ENCODE results near the gene BAHCC1. TPM values are rescaled to one million over a fixed set of nuclear protein-coding genes. Genes with fewer than 3 reads are reported as not detected.

The BAHCC1 gene
- total and polyA plus RNA-seq, 9 of the 15 experiments (the other 6 are each of a cell fraction or from before 2014, with no cell fraction given) = 0.14 to 26.9 (median 5.0) TPM

DNA sequence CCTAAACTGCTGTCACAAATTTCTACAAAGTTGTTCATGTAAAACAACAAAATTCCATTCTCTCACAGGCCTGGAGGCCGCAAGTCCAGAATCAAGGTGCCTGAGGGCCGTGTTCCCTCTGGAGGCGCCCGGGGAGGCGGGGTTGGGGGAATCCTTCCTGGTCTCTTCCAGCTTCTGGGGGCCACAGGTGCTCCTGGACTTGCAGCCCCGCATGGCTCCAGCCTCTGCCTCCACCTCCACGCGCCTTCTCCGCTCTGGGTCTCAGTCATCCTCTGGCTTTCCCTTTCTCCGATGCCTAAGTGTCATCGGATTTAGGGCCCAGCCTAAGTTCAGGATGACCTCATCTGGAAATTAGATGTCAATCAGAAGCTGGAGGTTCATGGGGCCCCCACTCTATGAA, 28.6 kb upstream of the BAHCC1 start:
- Histone ChIP-seq H3K4me1 (replicated peaks in 1 of 2; ENCODE audit: control insufficient read depth in 2 of 2, insufficient read depth in 2 of 2, low read length in 2 of 2) (peaks cover 20 to 40% of the 10 kb centered on the region in 2 experiments), H3K27ac (ENCODE audit: extremely low read depth, low read depth, low read length) (no peak overlapping the region), H3K36me3 (ENCODE audit: control insufficient read depth, insufficient read depth, low read length) (no peaks in the 10 kb centered on the region), H2AFZ (ENCODE audit: low read depth, low read length) (no peak overlapping the region), H3K9me1 (ENCODE audit: control insufficient read depth, insufficient read depth, low read length) (no peaks in the 10 kb centered on the region), H3K4me3 (no peak overlapping the region), H3K9ac (ENCODE audit: insufficient read depth in 1 of 2, low read depth in 2 of 2, low read length in 2 of 2) (0 out of 4 replicates have a peak overlapping the region, but pooled peaks of 1 of the 2 experiments have one; percentile 91), H3K27me3 (ENCODE audit: control insufficient read depth in 2 of 2, insufficient read depth in 2 of 2, low read length in 2 of 2) (no peaks in the 10 kb centered on the region), H4K20me1 (replicated peaks; ENCODE audit: control insufficient read depth, insufficient read depth, low read length) (no peaks in the 10 kb centered on the region), H3K9me3 (replicated peaks; ENCODE audit: control insufficient read depth, insufficient read depth, low read depth, low read length) (no peaks in the 10 kb centered on the region), H3K79me2 (ENCODE audit: control insufficient read depth, insufficient read depth, low read length) (no peaks in the 10 kb centered on the region), H3K4me2 (ENCODE audit: insufficient read depth, low read length) (no peak overlapping the region)
- CTCF ChIA-PET (ENCODE audit: low intra/inter-chr PET ratio) = no interaction called here
- ATAC-seq (no peak), DNase-seq (ENCODE audit: extremely low read depth in 1 of 4, low spot score in 3 of 4) (no peak), FAIRE-seq (no peak)
- intact Hi-C loops (cut with micrococcal nuclease) (no loop called here), in situ Hi-C loops (cut with MboI) (no loop called here)
- POLR2A ChIA-PET = interaction anchor here (1.0 kb wide), 1 partner anchor 8 kb away, joined by 3 read pairs; no protein-coding TSS in a partner anchor
- TF ChIP-seq GABPB1 (CRISPR knock-in tag; IDR thresholded peaks at IDR 0.05) (no peak), FOXJ2 (tag; IDR thresholded peaks at IDR 0.05) (no peak), ZNF174 (CRISPR knock-in tag; IDR thresholded peaks at IDR 0.05) (no peak), ZNF699 (CRISPR knock-in tag; IDR thresholded peaks at IDR 0.05; ENCODE audit: insufficient replicate concordance) (no peak), PCBP1 (IDR thresholded peaks at IDR 0.05; ENCODE audit: low read depth, low read length, poor library complexity, severe bottlenecking) (no peak), BHLHE40 (IDR thresholded peaks at IDR 0.05; ENCODE audit: low read length) (no peak), MCM3 (IDR thresholded peaks at IDR 0.05) (no peak), CCAR2 (IDR thresholded peaks at IDR 0.05; ENCODE audit: low read depth, low read length) (no peak), ZNF696 (CRISPR knock-in tag; conservative IDR thresholded peaks at IDR 0.05) (no peak), NFIC (IDR thresholded peaks at IDR 0.05) (no peak)
- TF ChIP-seq, protein P1, sequence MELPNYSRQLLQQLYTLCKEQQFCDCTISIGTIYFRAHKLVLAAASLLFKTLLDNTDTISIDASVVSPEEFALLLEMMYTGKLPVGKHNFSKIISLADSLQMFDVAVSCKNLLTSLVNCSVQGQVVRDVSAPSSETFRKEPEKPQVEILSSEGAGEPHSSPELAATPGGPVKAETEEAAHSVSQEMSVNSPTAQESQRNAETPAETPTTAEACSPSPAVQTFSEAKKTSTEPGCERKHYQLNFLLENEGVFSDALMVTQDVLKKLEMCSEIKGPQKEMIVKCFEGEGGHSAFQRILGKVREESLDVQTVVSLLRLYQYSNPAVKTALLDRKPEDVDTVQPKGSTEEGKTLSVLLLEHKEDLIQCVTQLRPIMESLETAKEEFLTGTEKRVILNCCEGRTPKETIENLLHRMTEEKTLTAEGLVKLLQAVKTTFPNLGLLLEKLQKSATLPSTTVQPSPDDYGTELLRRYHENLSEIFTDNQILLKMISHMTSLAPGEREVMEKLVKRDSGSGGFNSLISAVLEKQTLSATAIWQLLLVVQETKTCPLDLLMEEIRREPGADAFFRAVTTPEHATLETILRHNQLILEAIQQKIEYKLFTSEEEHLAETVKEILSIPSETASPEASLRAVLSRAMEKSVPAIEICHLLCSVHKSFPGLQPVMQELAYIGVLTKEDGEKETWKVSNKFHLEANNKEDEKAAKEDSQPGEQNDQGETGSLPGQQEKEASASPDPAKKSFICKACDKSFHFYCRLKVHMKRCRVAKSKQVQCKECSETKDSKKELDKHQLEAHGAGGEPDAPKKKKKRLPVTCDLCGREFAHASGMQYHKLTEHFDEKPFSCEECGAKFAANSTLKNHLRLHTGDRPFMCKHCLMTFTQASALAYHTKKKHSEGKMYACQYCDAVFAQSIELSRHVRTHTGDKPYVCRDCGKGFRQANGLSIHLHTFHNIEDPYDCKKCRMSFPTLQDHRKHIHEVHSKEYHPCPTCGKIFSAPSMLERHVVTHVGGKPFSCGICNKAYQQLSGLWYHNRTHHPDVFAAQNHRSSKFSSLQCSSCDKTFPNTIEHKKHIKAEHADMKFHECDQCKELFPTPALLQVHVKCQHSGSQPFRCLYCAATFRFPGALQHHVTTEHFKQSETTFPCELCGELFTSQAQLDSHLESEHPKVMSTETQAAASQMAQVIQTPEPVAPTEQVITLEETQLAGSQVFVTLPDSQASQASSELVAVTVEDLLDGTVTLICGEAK (IDR thresholded peaks at IDR 0.05) = no peak
- TF ChIP-seq, protein P1 (CRISPR knock-in tag; IDR thresholded peaks at IDR 0.05) = no peak
- TF ChIP-seq, protein P2, sequence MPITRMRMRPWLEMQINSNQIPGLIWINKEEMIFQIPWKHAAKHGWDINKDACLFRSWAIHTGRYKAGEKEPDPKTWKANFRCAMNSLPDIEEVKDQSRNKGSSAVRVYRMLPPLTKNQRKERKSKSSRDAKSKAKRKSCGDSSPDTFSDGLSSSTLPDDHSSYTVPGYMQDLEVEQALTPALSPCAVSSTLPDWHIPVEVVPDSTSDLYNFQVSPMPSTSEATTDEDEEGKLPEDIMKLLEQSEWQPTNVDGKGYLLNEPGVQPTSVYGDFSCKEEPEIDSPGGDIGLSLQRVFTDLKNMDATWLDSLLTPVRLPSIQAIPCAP (CRISPR knock-in tag; IDR thresholded peaks at IDR 0.05; ENCODE audit: borderline replicate concordance) = no peak
- TF ChIP-seq, protein P3, sequence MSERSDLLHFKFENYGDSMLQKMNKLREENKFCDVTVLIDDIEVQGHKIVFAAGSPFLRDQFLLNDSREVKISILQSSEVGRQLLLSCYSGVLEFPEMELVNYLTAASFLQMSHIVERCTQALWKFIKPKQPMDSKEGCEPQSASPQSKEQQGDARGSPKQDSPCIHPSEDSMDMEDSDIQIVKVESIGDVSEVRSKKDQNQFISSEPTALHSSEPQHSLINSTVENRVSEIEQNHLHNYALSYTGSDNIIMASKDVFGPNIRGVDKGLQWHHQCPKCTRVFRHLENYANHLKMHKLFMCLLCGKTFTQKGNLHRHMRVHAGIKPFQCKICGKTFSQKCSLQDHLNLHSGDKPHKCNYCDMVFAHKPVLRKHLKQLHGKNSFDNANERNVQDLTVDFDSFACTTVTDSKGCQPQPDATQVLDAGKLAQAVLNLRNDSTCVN (CRISPR knock-in tag; IDR thresholded peaks at IDR 0.05) = no peak
- 75% methylated on average over 9 of the region's 11 CpGs for WGBS (ENCODE audit: insufficient coverage, low coverage, missing lambda C conversion rate)
- no TSS peak for BruUV-seq (replicated peaks)
